SH-SY5Y (cell line): ENCODE data around the gene P3H1.

Experiments used
- GATA2 ChIP-seq: IDR thresholded peaks from 2 replicates; pipeline ENCODE4 v1.6.1; 2011; ENCODE audit warnings: mild to moderate bottlenecking, low read depth, low read length
- GATA3 ChIP-seq: IDR thresholded peaks from 2 replicates; pipeline ENCODE4 v1.6.1; 2011; ENCODE audit warnings: low read depth, mild to moderate bottlenecking, low read length, moderate library complexity

P3H1 gene

DNA sequence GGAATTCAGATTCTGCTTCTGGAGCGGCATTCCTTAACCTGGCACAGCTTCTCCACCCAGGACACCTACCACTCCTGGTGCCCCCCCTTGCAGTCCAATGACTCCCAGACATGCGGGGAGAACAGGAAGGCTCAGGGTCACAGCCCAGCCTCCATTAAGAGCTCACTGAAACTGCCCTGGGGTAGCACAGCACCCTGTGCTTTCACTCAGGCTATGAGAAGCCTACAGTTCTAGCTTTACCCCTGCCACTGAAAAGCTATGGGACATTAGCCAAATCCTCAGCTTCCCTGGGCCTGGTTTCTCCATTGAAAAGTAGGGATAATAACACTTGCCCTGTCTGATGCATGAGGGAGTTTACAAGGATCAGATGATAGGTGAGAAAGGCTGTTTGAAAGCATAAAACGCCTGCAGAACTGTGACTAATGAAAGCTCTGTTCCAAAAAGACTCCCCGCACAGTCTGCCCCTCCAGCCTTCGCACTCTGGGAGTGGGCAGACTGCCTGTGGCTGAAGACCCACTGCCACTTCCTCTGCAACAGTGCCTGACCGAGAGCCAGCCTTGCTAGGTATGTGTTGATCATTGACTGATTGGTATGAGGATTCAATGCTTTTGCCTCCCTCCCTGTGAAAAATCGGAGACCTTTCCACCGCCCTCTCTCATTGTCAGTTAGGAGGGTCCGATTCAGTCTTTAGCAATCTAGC is 24.1 kb downstream of the P3H1 start:
- TF ChIP-seq GATA3 = no peak
- TF ChIP-seq GATA2 = no peak

DNA sequence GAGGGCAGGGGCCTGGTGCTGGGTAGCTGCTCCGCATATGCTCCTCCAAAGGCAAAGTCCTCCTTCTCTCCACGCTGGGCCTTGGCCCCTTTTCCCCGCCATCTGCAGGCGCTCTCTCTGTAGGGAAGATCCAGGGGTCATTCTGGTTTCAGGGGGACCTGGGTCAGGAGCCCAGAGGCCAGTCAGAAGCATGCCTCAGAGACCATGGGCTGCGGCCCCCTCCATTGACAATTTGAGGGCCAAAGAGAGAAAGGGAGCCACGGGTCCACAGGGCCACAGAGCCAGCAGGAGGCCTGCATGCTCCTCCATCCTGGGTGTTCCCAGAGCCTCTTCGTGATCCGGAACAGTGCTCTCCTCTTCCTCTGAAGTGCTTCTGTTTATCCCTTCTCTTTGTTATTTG is 24.7 kb downstream of the P3H1 start:
- TF ChIP-seq GATA2 (no peak), GATA3 (no peak)

DNA sequence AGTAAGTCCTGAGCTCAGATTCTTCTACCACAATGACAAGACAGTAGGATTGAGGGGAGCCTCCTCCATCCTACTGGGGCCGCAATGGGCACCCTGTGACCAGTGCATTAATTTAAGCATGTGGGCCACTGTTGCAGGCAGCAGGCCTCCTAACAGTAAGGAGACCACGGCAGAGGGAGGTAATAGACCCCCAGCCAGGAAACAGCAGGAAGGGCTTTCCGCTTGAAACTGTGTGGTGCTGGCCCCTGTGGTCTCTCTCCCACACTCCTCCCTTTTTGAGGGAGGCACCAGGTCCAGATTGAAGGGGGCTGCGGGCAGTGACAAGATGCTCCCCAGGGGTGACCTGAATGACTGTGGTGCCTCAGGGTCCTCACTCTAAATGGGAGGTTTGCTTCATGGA is 25.1 kb downstream of the P3H1 start:
- TF ChIP-seq GATA3 (no peak), GATA2 (no peak)

DNA sequence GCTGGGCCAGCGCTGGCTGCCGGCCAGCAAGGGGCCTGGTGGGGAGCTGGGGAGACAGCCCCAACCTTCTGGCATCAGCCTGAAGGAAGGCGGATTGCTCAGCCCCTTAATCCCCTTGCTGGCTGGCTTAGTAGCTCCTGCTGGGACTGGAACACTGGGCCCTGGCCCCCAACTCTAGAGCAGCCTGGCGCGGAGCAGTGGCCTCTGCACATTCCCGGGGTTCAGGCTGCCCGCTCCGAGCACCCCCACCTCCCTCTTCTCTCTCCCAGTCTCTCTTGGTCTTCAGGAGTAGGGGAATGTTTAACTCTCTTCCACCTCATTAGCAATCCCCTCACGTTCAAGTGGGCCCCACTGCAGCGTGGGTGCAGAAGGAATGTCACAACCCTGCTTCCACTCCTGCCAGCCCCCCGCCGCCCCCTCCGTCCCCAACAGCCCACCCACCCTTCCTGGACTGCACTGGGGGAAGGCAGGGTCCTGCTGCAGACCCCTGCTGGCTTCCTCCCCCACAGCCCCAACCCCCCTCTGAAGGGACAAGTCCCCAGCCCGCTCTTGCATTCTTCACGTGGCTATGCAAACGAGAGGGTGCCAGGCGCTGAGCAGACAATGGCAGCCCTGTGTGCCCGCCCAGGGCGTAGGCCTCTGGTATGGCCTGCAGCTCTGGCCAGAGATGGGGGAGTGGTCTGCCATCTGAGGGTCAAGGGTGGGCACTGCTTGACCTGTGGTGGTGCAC is 25.8 kb downstream of the P3H1 start:
- TF ChIP-seq GATA2 = no peak
- TF ChIP-seq GATA3 = no peak

DNA sequence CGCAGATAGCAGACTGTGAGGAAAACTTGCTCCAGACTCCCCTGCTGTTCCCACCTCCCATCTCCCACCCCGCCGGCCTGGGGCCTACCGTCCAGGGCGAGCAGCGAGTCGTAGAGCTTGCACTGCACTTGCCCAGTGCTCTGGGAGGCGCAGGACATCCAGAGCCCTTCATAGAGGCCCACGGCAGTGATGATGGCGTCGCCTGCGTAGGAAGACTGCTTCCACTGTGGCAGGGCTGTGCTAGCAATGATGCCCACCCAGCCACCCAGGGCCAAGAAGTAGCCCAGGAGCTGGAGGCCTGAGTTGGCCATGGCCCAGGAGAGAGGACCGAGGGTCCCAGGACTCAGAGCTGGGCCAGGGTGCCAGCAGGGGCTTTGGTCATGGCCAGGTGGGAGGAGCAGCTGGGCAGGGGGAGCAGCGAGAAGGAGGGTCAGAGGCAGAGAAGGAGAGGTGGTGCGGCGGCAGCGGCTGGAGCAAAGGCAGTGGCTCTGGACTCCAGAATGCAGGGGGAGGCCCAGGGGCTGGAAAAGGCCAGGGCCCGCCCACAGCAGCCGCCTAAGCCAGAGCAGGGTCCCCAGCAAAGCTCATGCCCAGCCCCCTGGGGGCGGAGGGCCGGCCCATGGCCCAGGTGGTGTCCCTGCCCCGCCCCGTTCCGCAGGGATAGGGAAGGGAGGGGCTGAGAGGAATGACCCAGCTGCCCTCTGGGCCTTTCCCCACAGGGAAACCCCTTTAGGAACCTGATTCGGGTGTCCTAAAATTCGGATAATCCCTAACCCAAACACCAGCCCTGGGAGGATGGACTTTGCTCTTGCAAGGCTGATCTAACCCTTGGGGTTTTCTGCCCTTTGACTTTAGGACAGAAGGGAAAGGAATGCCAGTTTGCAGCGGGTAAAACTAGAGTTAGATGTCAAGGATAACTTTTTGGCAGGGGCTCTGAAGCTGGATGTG is 26.8 kb downstream of the P3H1 start, which contains the start of gene CLDN19:
Gene CLDN19 (minus strand): TSS at position 484 of the 948 bp plus-strand sequence. CDS start 173 bp downstream, at position 311.
- TF ChIP-seq GATA2 (no peak), GATA3 (no peak)

DNA sequence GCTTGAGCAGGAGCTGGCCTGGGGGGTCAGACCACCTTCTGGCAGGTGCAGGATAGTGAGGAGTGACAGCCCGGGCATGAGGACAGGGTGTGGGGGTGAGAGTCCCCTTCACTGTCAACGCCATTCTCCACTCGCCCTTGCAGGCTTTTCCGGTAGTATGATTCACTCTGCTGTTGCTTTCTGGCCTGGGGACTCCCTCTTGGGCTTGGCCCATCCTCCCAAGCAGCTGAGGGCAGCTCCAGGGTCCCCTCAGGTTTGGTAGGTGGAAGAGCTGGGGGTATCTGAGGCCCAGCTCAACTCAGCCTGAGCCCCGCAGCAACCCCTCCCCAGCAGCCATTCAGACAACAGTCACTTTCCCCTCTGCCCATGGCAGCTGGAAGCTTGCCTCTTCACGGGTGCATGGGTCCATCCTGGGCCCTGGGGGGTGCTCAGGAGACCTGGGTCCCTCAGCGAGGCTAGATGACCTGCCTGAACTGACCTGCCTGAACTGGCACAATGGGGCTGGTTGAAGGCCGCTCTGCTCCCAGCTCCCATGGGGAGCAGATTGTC is 28.1 kb downstream of the P3H1 start:
- TF ChIP-seq GATA2 (no peak), GATA3 (no peak)

DNA sequence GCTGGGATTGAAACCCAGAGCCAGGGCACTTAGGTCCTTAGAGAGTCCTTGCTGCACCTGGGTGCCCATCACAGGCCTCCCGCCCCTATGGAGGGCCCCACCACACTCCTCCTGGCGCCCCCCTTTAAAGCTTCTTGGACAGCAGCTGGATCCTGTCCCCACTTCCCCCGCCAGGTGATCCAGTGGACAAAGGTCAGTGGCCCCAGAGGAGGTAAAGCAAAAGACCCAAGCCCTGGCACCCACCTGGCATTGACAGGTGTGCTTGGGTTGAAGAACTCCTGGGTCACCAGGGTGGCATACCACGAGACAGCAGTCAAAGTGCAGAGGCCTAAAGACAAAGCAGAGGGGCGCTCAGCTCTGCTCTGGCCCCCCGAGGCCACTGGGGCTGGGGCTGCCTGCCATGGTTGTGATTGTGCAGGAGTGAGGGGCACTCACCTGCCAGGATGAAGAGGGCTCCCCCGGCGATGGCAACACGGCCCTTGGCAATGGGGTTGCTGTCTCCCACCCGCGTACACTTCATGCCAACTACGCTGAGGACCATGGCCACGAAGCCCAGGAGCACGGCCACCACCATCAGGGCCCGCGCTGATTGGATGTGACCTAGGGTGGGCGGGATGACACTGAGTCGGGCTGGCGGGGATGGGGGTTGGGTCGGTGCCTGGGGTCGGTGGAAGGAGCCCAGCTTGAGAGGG is 28.7 kb downstream of the P3H1 start:
- TF ChIP-seq GATA3 = no peak
- no peak for TF ChIP-seq GATA2

DNA sequence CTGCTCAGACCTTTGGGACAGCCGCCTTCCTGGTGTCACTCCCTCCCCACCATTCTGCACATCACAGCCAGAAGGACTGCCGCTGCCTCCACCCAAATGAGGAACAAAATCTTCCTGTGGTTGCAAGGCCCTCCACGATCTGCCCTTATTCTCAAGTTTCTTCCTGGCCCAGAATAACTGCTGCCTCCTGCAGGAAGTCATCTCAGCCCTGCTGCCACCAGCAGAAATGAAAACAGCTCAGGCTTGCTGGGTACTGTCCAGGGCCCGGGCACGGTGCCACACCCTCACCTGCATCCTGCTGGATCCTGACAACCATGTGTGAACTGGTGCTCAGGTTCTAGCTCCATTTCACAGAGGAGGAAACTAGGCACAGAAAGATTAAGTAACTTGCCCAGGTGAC is 29.6 kb downstream of the P3H1 start:
- TF ChIP-seq GATA2 (no peak), GATA3 (no peak)

DNA sequence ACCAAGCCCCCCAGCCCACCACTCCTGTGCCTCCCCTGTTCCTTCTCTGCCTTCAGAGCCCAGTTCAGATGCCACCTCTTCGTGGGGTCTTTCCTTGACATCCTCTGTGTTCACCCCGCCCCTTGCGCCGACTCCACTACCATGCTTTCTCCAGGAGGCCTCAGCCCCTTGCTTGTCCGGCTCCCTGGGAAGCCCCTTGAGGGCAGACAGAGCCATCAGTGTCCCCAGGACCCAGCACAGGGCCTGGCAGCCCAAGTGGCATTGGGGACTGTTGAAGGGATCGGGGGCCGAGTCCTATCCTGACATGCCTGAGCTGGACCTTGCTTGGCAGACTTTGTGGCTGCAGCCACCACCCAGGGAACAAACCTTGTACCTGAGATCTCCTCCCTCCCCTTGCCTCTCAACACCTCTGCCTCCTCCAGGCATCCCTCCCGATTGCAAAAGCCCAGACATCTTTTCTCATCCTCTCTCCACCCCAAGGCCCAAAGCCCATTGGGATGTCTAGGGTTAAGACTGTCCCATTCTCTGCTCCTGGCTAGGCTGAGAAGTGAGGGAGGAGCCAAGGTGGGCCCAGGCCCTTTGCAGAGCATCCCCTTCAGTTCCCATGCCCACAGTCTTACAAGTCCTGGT is 30.1 kb downstream of the P3H1 start:
- TF ChIP-seq GATA2 = no peak
- no peak for TF ChIP-seq GATA3

DNA sequence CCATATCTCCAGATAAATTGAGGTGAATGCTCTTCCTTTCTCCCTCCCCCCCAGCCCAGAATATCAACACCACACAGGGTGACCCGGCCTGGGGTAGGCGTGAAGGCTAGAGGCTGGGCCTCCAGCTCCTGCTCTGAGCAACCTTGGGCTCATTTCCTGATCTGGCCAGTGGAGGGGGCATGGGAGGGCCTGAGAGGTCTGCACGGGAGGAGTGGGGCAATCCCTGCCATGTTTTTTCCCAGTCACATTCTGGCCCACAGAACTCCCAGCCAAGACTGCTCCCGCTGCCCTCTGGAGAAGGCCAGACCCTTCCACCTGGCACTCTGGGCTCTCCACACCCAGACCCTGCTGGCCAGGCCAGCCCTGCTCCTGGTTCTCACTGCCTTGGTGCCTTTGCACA is 30.7 kb downstream of the P3H1 start:
- TF ChIP-seq GATA3 (no peak), GATA2 (no peak)

DNA sequence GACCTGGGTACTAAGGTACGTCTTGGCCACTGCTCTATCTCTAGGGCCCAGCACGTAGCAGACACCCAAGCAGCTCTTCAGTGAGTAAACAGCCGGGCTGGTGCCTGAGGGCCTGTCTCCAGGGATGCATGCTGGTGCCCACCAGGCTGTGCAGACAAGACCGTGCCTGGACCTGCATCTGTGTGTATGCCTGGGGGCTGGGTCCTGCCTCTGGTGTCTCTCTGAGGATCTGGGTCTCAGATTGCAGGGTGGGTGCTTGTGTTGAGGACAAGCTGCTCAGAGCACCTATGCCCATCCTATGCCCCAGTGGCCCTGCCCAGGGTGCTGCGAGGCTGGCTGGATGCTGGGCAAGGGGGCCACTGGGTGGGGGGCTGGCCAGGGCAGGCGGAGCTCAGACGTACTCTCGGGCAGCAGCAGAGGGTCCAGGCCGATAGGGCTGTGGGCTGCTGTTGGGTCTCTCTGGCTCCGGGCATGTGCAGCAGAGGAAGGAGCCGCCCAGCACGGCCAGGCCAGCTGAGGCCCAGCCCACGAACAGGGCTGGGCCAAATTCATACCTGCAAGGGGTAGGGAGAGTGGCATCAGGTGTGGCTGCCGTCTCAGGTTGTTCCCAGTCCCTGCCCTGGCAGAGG is 31.2 kb downstream of the P3H1 start:
- TF ChIP-seq GATA2 (no peak), GATA3 (no peak)

DNA sequence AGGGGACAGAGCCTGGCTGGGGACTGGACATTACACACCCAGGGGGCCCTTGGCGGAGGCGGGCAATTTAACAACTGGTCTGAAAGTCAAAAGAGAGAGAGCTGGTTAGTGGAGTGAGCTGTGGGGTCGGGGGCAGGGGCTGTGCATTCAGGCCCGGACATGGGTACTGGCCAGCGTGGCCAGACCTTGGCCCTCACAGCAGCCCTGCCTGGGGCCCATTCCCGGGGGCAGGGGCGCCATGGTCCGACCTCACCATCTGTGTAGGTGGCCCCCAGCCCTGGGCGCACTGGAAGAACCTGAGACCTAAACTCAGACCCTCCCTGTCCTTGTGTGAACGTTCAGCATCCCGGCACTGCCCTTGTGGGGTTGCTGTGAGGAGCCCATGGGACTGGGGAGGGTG is 31.8 kb downstream of the P3H1 start:
- TF ChIP-seq GATA3 (no peak), GATA2 (no peak)

DNA sequence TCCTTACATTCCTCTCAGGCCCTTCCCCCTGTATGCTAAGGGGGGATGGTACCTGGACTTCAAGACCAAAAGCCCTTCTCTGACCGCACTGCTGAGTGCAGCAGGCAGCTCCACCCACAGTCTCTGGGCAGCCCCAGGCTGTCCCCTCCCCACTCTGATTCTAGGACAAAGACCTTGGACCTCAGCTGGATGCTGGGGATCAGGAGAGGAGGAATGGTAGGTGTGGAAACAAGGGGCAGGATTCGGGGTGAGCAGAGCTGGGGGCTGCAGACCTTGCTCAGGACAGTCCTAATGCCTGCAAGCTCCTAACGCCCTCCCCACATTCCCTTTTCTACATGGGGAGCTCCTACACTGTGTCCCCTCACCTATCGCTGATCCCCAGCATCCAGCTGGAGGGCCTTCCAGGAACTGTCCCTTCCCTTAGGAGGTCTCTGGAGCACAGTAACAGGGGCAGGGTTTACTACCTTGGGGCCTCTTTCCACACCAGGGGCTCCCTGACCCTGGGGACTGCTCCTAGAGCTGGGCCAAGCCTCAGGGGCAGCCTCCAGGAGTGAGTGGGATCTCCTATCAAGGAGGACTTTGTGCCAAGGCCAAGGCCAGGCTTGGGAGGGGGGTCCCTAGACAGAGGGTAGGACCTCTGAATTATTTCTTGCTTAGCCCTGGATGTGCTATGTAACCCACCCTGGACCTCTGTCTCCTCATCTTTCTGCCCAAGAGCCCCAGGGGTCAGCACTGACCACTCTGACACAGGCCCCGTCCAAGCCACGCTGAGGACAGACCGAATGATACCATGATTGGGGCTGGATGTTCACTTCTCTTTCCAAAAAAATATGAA is 32.4 kb downstream of the P3H1 start:
- TF ChIP-seq GATA2 (no peak), GATA3 (no peak)
